GM23248 (cell line): ENCODE measurements around the gene SLC37A1.

ENCODE experiments used
- EZH2 ChIP-seq: fragments of 200-600 bp; sonication (generic); IDR thresholded peaks from 2 replicates; pipeline ENCODE4 v1.6.1; 2018; ENCODE audit warnings: antibody characterized with exemption, mild to moderate bottlenecking; ENCODE audit not compliant: insufficient read depth, poor library complexity, severe bottlenecking
- EZH2phosphoT487 ChIP-seq: fragments of 200-600 bp; sonication (generic); IDR thresholded peaks from 2 replicates; pipeline ENCODE4 v1.6.1; 2018; ENCODE audit warnings: antibody characterized with exemption, moderate library complexity, mild to moderate bottlenecking, low read depth; ENCODE audit not compliant: insufficient read depth

- TF ChIP-seq EZH2 (no peak), EZH2phosphoT487 (no peak)
Observed at GRCh38 chr21:42544544-42544943, 30.9 kb downstream of the SLC37A1 start.
